Thyroid gland (tissue), 4 donors: Measurements from ENCODE around the gene MTCL1. TPM values are rescaled to one million over a fixed set of nuclear protein-coding genes. Genes with fewer than 3 reads are reported as not detected.

ENCODE experiments used
- DNase-seq, 2 donors: peaks; one replicate each; pipeline ENCODE4 v3.0.0-alpha.2; 2019
- H3K27ac ChIP-seq, 3 donors: fragments of 200-600 bp; sonication (generic); 1 replicate in 2 of 3; 2 replicates in 1 of 3; pipeline ENCODE4 v1.5.1; 2016 to 2019; ENCODE audit warnings: mild to moderate bottlenecking in 1 of 3, moderate library complexity in 1 of 3
- H3K27me3 ChIP-seq: fragments of 200-600 bp; sonication (generic); one replicate; pipeline ENCODE4 v1.5.1; 2019
- H3K36me3 ChIP-seq, 2 donors: fragments of 200-600 bp; sonication (generic); one replicate each; pipeline ENCODE4 v1.5.1; 2016 to 2019
- H3K4me1 ChIP-seq, 2 donors: fragments of 200-600 bp; sonication (generic); one replicate each; pipeline ENCODE4 v1.5.1; 2017 to 2019
- H3K4me3 ChIP-seq, 3 donors: fragments of 200-600 bp; sonication (generic); replicated peaks in 1 of 3; 1 replicate in 2 of 3; 2 replicates in 1 of 3; pipeline ENCODE4 v1.5.1; 2016; ENCODE audit warnings: mild to moderate bottlenecking in 1 of 3
- H3K9me3 ChIP-seq: fragments of 200-600 bp; sonication (generic); one replicate; pipeline ENCODE4 v1.5.1; 2017
- CTCF ChIP-seq, 6 experiments: fragments of 200-600 bp in 3 of 6; fragments of 450-650 bp in 3 of 6; sonication (generic) in 3 of 6; IDR thresholded peaks; one replicate each; pipeline ENCODE4 v1.5.1; 2016 to 2019; ENCODE audit warnings: antibody characterized with exemption in 6 of 6, mild to moderate bottlenecking in 2 of 6, inconsistent platforms in 1 of 6, moderate library complexity in 1 of 6
- POLR2A ChIP-seq, 2 donors: fragments of 450-650 bp; IDR thresholded peaks; one replicate each; pipeline ENCODE4 v1.6.1; 2017; ENCODE audit warnings: antibody characterized with exemption in 2 of 2, mild to moderate bottlenecking in 2 of 2, moderate library complexity in 1 of 2
- WGBS, 2 donors: methylation state at CpG; one replicate each; pipeline ENCODE4 v1.1.5; 2017; 5-methylcytosine and 5-hydroxymethylcytosine counted together
- intact Hi-C: fragments of 100-400 bp; cut with DNase I; formaldehyde crosslinking; loops from one replicate; pipeline ENCODE4 v1.15.1; 2023
- total RNA-seq, 4 donors: library from RNA; depleted of rRNA; stranded (reverse); fragments of >200 nt; gene quantifications; one replicate each; pipeline ENCODE4 v1.2.3, GENCODE V29; 2016

The MTCL1 gene
- total RNA-seq, 4 donors from 2014 or later: 2.0 to 3.2 (median 2.5) TPM

GRCh38 chr18:8828798-8829197, 123.4 kb downstream of the MTCL1 start:
- H3K9me3 ChIP-seq: no peaks in the 10 kb centered on the region
- H3K27ac ChIP-seq: no peak overlapping the region
- H3K4me3 ChIP-seq: no peak overlapping the region
- 61 to 85% methylated on average over 9 to 10 of the region's 10 CpGs for WGBS, 2 donors
- no peaks in the 10 kb centered on the region for H3K36me3 ChIP-seq
- intact Hi-C loops: no loop called here
- TF ChIP-seq CTCF (IDR thresholded peaks at IDR 0.05) (no peak), POLR2A (IDR thresholded peaks at IDR 0.05) (no peak)
- no peak for DNase-seq
- no peaks in the 10 kb centered on the region for H3K4me1 ChIP-seq
- no peaks in the 10 kb centered on the region for H3K27me3 ChIP-seq

GRCh38 chr18:8830067-8831060, 125.0 kb downstream of the MTCL1 start:
- no peak for DNase-seq

DNA sequence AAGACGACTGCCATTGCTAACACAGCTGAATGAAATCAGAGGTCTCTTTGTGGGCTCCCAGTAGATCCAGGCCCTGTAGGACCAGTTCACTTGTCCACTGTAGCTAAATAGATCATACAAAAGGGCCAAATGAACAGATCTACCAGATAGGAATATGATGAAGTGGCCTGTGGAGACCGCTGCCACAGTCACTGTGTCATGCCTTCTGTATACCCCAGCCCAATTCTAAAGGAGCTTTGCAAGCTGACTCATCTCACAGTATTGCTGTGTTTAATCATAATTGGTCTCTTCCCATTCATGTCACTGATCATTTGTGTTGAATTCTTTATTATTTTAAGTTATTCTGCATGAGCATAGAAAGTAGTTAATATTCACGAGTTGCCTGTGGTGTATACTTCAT, 125.8 kb downstream of the MTCL1 start:
- 89 to 96% methylated on average over 3 of the region's 3 CpGs for WGBS, 2 donors
- intact Hi-C loops: no loop called here
- no peak overlapping the region for H3K27ac ChIP-seq
- H3K4me1 ChIP-seq: no peaks in the 10 kb centered on the region
- H3K4me3 ChIP-seq: no peak overlapping the region
- no peaks in the 10 kb centered on the region for H3K27me3 ChIP-seq
- no peak for DNase-seq
- no peaks in the 10 kb centered on the region for H3K36me3 ChIP-seq
- no peak for TF ChIP-seq POLR2A (IDR thresholded peaks at IDR 0.05)
- TF ChIP-seq CTCF (IDR thresholded peaks at IDR 0.05): no peak
- H3K9me3 ChIP-seq: no peaks in the 10 kb centered on the region

More at GRCh38 chr18:8830067-8831060, 125.0 kb downstream of the MTCL1 start:
- 83 to 87% methylated on average over 16 of the region's 16 CpGs for WGBS, 2 donors
- intact Hi-C loops: no loop called here
- no peaks in the 10 kb centered on the region for H3K27me3 ChIP-seq
- H3K9me3 ChIP-seq: no peaks in the 10 kb centered on the region
- H3K27ac ChIP-seq: no peak overlapping the region
- TF ChIP-seq POLR2A (IDR thresholded peaks at IDR 0.05): no peak
- TF ChIP-seq CTCF (IDR thresholded peaks at IDR 0.05): no peak
- no peaks in the 10 kb centered on the region for H3K36me3 ChIP-seq
- no peaks in the 10 kb centered on the region for H3K4me1 ChIP-seq
- no peak overlapping the region for H3K4me3 ChIP-seq

DNA sequence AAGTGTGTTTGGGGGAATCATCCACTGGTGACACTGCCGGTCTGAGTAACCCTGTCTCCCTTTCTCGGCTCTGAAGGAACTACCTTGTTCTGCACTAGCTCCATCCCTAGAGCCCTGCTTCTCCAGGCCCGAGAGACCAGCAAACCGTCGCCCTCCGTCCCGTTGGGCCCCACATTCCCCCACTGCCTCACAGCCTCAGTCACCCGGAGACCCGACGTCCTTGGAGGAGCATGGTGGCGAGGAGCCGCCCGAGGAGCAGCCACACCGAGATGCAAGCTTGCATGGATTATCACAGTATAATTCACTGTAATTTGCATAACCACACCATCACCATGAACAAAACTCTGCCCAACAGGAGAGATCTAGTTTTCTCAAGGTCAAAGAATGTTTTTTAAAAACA, 126.2 kb downstream of the MTCL1 start:
- WGBS, 2 donors: 94 to 97% methylated on average over 14 of the region's 14 CpGs
- Histone ChIP-seq H3K27ac (no peak overlapping the region), H3K9me3 (no peaks in the 10 kb centered on the region), H3K4me3 (no peak overlapping the region), H3K27me3 (no peaks in the 10 kb centered on the region), H3K4me1 (no peaks in the 10 kb centered on the region), H3K36me3 (no peaks in the 10 kb centered on the region)
- intact Hi-C loops: no loop called here
- DNase-seq: no peak
- TF ChIP-seq POLR2A (IDR thresholded peaks at IDR 0.05): no peak
- TF ChIP-seq CTCF (IDR thresholded peaks at IDR 0.05): no peak

DNA sequence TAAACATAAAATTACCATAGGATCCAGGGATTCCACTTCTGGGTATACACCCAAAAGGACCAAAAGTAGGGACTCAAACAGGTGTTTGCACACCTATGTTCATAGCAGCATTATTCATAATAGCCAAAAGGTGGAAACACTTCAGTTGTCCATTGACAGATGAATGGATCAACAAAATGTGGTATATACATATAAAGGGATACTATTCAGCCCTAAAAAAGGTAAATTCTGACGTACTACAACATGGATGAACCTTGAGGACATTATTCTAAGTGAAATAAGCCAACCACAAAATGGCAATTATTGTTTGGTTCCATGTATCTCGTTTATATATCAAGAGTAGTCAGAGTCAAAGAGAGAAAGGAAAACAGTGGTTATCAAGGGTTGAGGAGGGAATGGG, 128.1 kb downstream of the MTCL1 start:
- Histone ChIP-seq H3K36me3 (no peaks in the 10 kb centered on the region), H3K4me3 (no peak overlapping the region), H3K9me3 (no peaks in the 10 kb centered on the region), H3K4me1 (no peaks in the 10 kb centered on the region), H3K27ac (no peak overlapping the region), H3K27me3 (no peaks in the 10 kb centered on the region)
- DNase-seq: no peak
- intact Hi-C loops: no loop called here
- TF ChIP-seq CTCF (IDR thresholded peaks at IDR 0.05): no peak
- TF ChIP-seq POLR2A (IDR thresholded peaks at IDR 0.05): no peak
- 88 to 91% methylated on average over 2 of the region's 2 CpGs for WGBS, 2 donors
